Endothelial cell (in vitro differentiated cells): Measurements from ENCODE around the gene NYNRIN. TPM values are rescaled to one million over a fixed set of nuclear protein-coding genes. Genes with fewer than 3 reads are reported as not detected.

Experiments used
- DNase-seq: peaks from one replicate; pipeline ENCODE4 v3.0.0; 2021; ENCODE audit warnings: low spot score
- H3K27ac Mint-ChIP-seq: one replicate; pipeline ENCODE4 v1.8.0; 2021; ENCODE audit warnings: mixed read lengths, inconsistent platforms; ENCODE audit not compliant: unreplicated experiment
- H3K27me3 Mint-ChIP-seq: one replicate; pipeline ENCODE4 v1.8.0; 2021; ENCODE audit warnings: mild to moderate bottlenecking, moderate library complexity, mixed read lengths, inconsistent platforms; ENCODE audit not compliant: unreplicated experiment
- H3K36me3 Mint-ChIP-seq: one replicate; pipeline ENCODE4 v1.8.0; 2021; ENCODE audit warnings: mild to moderate bottlenecking, low read depth, mixed read lengths, inconsistent platforms; ENCODE audit not compliant: unreplicated experiment
- H3K4me1 Mint-ChIP-seq: one replicate; pipeline ENCODE4 v1.8.0; 2021; ENCODE audit warnings: mild to moderate bottlenecking, mixed read lengths, inconsistent platforms; ENCODE audit not compliant: unreplicated experiment
- H3K4me3 Mint-ChIP-seq: one replicate; pipeline ENCODE4 v1.8.0; 2021; ENCODE audit warnings: mild to moderate bottlenecking, mixed read lengths, inconsistent platforms; ENCODE audit not compliant: unreplicated experiment
- H3K9me3 Mint-ChIP-seq: one replicate; pipeline ENCODE4 v1.8.0; 2021; ENCODE audit warnings: mixed read lengths, inconsistent platforms; ENCODE audit not compliant: unreplicated experiment
- total RNA-seq: library from RNA; stranded (reverse); fragmentation: NEBNext Ultra II Directional; extraction: Animal tissue kit (Norgen Biotek cat#: 25700); gene quantifications from one replicate; pipeline ENCODE4 v1.2.1, GENCODE V29; 2021; ENCODE audit not compliant: unreplicated experiment
- TF ChIP-seq, protein P1 (sequence below): fragments of 200-600 bp; sonication (generic); IDR thresholded peaks from one replicate; pipeline ENCODE4 v1.5.0; 2021; ENCODE audit warnings: antibody characterized with exemption; ENCODE audit not compliant: unreplicated experiment

Gene NYNRIN
- total RNA-seq, 1 donor from 2014 or later: 49.0 TPM

DNA sequence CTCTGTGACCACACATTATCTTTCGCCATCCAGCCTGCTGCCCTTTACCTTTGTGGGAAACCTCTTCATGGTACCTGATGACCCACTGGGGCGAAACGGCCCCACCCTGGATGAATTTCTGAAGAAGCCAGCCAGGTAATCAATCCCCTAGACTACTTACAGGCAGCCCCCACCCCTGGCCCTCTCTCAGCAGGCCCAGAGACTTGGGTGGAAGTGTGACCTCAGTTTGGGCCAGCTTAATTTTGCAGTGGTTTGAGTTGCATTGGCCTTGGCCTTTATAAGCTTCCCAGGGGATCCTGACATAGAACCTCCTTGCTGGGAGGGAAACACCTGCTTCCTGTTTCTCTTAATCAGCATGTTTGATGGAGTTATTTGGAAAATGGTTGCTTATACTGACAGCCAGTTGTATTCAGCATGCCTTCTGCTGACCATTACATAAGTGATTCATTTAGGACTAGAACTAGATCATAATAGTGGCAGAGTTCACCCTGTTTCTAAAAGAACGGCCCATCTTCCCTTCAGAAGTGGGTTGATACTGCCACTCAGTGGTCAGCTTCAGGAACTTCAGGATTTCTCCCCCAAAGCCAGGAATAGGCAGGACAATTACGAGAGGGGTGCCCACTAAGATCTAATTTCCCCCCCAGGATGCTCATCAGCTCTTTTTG lies 37.7 kb downstream of the NYNRIN start:
- H3K27ac Mint-ChIP-seq: peak overlapping the region; percentile 64
- H3K36me3 Mint-ChIP-seq: peaks cover 38% of the 10 kb centered on the region
- H3K4me1 Mint-ChIP-seq: peaks cover 29% of the 10 kb centered on the region
- H3K9me3 Mint-ChIP-seq: no peaks in the 10 kb centered on the region
- DNase-seq: peak; percentile 52
- H3K4me3 Mint-ChIP-seq: peak overlapping the region; percentile 31
- TF ChIP-seq, protein P1, sequence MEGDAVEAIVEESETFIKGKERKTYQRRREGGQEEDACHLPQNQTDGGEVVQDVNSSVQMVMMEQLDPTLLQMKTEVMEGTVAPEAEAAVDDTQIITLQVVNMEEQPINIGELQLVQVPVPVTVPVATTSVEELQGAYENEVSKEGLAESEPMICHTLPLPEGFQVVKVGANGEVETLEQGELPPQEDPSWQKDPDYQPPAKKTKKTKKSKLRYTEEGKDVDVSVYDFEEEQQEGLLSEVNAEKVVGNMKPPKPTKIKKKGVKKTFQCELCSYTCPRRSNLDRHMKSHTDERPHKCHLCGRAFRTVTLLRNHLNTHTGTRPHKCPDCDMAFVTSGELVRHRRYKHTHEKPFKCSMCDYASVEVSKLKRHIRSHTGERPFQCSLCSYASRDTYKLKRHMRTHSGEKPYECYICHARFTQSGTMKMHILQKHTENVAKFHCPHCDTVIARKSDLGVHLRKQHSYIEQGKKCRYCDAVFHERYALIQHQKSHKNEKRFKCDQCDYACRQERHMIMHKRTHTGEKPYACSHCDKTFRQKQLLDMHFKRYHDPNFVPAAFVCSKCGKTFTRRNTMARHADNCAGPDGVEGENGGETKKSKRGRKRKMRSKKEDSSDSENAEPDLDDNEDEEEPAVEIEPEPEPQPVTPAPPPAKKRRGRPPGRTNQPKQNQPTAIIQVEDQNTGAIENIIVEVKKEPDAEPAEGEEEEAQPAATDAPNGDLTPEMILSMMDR: peak; percentile 74
- peaks cover 1% of the 10 kb centered on the region for H3K27me3 Mint-ChIP-seq

DNA sequence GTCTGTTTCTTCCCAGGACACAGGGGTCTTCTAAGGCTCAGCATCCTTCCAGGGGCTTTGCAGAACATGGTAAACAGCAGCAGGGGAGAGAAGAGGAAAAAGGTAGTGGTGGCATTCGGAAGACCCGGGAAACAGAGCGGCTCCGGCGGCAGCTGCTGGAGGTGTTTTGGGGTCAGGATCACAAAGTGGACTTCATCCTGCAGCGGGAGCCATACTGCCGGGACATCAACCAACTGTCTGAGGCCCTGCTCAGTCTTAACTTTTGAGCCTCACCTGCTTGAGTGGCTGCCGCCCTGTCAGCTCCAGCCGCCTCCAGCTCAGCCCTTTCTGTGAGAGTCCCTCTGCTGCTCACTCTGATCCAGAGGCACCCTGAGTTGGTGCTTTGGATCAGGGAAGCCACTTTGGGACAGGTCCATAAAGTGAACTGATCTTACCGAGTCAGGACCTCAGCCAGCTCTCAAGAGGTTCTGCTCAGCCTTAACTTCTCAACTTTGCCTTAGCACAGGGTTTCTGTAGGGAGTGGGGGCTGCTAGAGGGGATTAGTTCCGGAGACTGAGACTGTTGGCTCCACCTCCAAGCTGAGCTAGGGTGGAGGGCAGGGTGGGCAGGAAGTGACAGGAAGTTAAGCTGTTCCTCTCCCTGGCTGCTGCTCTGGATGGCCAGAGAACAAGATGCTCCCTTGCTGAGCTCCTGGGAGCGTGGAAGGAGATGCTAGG lies 38.4 kb downstream of the NYNRIN start:
- peaks cover 27% of the 10 kb centered on the region for H3K4me1 Mint-ChIP-seq
- DNase-seq: no peak
- peak overlapping the region; percentile 62 for H3K4me3 Mint-ChIP-seq
- peaks cover 5% of the 10 kb centered on the region for H3K27me3 Mint-ChIP-seq
- H3K27ac Mint-ChIP-seq: peak overlapping the region; percentile 64
- TF ChIP-seq, protein P1: no peak
- peaks cover 34% of the 10 kb centered on the region for H3K36me3 Mint-ChIP-seq
- no peaks in the 10 kb centered on the region for H3K9me3 Mint-ChIP-seq

GRCh38 chr14:24437736-24438067 lies 38.9 kb downstream of the NYNRIN start:
- H3K4me1 Mint-ChIP-seq: peaks cover 30% of the 10 kb centered on the region
- TF ChIP-seq, protein P1: no peak
- no peaks in the 10 kb centered on the region for H3K9me3 Mint-ChIP-seq
- H3K27me3 Mint-ChIP-seq: peaks cover 9% of the 10 kb centered on the region
- DNase-seq: no peak
- peaks cover 40% of the 10 kb centered on the region for H3K36me3 Mint-ChIP-seq
- peak overlapping the region; percentile 30 for H3K27ac Mint-ChIP-seq
- peak overlapping the region; percentile 62 for H3K4me3 Mint-ChIP-seq

DNA sequence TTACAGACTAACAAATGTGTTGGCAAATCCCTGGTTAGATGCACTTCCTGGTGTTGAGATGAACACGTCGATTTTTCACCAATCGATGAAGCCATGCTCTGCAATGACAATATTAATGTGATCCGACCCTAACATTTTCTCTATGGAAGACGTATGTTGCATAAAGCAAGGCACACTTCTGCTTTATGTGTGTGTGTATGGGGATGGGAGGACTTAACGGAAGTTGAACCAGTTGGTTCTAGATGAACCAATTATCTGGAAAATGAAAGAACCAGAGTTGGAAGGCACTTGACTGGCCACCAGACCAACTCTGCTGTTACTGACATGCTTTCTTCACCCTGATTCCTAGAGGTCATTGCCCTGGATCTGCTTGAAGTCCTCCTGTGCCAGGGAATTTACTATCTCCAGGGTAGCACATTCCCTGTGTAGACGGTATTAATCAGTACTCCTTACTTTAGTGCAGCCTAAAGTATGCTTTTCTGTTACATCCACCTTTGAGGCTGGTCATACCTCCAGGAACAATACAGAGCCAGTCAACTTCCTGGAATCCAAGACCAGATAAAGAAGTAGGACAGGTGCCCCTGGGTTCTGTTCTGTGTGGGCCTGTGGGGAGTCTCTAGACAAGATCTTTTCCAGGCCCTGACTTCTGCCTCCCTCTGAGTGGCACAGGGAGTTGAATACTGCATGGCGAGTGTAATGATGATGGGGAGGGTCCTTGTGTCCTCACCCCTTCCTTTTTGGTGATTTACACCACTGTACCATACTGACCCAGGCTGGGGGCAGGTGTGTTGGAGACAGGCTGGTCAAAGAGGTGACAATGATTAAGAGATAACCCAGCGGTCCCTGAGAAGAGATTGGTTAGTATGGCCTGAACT lies 39.7 kb downstream of the NYNRIN start:
- no peak for DNase-seq
- Mint-ChIP-seq H3K4me3 (peak overlapping the region; percentile 31), H3K9me3 (no peaks in the 10 kb centered on the region), H3K36me3 (peaks cover 40% of the 10 kb centered on the region), H3K27ac (peak overlapping the region; percentile 33), H3K27me3 (peaks cover 13% of the 10 kb centered on the region), H3K4me1 (peaks cover 35% of the 10 kb centered on the region)
- TF ChIP-seq, protein P1: no peak
